ENCODE measurements around the gene ITLN2. TPM values are rescaled to one million over a fixed set of nuclear protein-coding genes. Genes with fewer than 3 reads are reported as not detected.

ITLN2 gene
- polyA plus RNA-seq (2013, experiment 1 of 2), result not detected
- not detected for polyA plus RNA-seq (2013, experiment 2 of 2)

DNA sequence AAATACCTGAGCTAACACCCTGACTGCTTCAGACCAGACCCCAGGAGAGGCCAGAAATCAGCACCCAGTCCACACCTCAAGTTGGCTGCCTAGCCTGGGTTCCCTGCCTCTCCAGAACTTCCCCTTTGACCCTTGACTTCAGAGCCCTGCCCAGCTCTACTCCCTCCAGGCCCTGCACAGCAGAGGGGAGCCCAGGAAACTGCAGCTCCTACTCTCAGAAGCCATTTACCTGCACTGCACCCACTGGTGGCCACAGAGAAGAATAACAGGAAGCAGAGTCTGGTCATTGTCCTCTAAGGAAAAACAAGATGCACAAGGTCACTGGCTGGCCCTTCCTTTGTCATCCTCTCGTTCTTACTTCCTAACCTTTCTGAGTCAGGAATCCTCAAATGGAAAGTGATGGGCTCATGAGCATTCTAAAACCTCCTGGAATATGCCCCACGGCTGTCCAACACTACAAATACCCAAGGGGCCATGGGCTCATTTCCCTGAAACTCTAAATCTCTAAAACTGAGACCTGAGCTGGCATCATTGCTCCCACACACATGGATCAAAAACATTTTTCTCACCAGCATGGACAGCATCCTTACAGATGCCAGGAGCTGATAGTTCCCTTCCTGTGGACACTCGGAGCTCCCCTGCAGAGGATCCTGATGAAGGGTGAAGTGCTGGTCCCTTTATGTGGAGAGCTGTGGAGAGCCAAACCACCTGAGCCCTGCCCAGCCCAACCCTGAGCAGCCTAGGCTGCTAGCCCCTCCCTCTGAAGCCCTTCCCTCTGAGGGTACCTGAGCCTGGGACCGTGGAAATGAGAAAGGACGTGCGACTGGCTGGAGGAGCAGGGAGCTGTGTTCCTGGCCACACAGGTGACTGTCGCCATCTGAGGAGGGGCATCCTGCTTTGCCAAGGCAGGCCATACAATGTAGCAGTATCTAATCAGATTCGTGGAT, at the start of gene ITLN2:
Gene ITLN2 (minus strand): TSS at position 652 of the 947 bp plus-strand sequence. CDS start 68 bp downstream, at position 584.
- WGBS, result 74% methylated on average over 8 of the region's 8 CpGs
- Histone ChIP-seq H3K14ac (ENCODE audit: low read length in 2 of 2) (no peak within 1 kb of the TSS), H3K4me2 (ENCODE audit: low read length, poor library complexity, severe bottlenecking) (no peak within 1 kb of the TSS), H4K8ac (ENCODE audit: low read length) (no peak within 1 kb of the TSS), H3K4me3 (ENCODE audit: insufficient read depth in 1 of 2, low read depth in 1 of 2, low read length in 2 of 2) (no peak within 1 kb of the TSS), H3K23ac (ENCODE audit: low read length in 2 of 2) (no peak within 1 kb of the TSS), H3K9me3 (ENCODE audit: control insufficient read depth, low read length) (no peaks in the 10 kb centered on the region), H3K36me3 (ENCODE audit: control insufficient read depth in 1 of 2, insufficient read depth in 2 of 2, low read depth in 1 of 2, low read length in 2 of 2) (no peaks in the 10 kb centered on the region), H2AFZ (ENCODE audit: low read depth, low read length) (no peak within 1 kb of the TSS), H4K91ac (ENCODE audit: low read length) (no peak within 1 kb of the TSS), H3K18ac (ENCODE audit: low read depth in 1 of 2, low read length in 2 of 2) (no peak within 1 kb of the TSS), H2BK5ac (ENCODE audit: low read depth, low read length, poor library complexity, severe bottlenecking) (no peak within 1 kb of the TSS), H3K9ac (ENCODE audit: low read length) (no peak within 1 kb of the TSS), H3K27ac (ENCODE audit: low read length, poor library complexity, severe bottlenecking) (no peak within 1 kb of the TSS), H2BK15ac (ENCODE audit: low read depth, poor library complexity, severe bottlenecking) (no peak within 1 kb of the TSS), H2BK12ac (ENCODE audit: low read length in 2 of 2) (no peak within 1 kb of the TSS), H3K79me1 (replicated peaks; ENCODE audit: low read length, poor library complexity, severe bottlenecking) (no peaks in the 10 kb centered on the region), H2BK120ac (ENCODE audit: low read depth, low read length) (no peak within 1 kb of the TSS), H2AK5ac (ENCODE audit: low read length, severe bottlenecking) (peak within 1 kb of the TSS; percentile 31), H3K4me1 (ENCODE audit: control insufficient read depth, insufficient read depth, low read depth, low read length) (no peaks in the 10 kb centered on the region), H3K4ac (ENCODE audit: low read depth in 1 of 2, low read length in 2 of 2) (no peak within 1 kb of the TSS), H3K27me3 (ENCODE audit: control insufficient read depth in 1 of 2, insufficient read depth in 1 of 2, low read length in 2 of 2) (peaks cover 3 to 27% of the 10 kb centered on the region in 2 experiments)
- peak; percentile 49 for DNase-seq

DNA sequence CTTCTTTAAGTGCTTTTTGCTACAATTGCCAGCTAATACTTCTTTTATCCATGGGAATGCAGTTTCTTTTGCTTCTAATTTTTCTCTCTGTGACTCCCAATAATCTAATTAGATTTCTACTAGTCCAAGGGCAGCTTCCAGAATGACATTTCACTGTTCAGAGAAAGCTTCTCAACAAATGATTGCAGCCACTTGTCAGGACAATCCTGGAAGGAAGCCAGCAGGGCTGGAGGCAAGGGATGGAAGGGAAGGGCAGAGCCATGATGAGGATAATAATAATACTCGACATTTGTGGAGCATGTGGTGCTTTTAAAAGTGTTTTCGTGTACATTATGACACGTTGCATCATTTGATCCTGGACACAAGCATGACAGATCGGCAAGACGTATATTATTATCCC, 46.9 kb upstream of the ITLN2 start:
- 87% methylated on average over 5 of the region's 5 CpGs for WGBS
- H3K4ac ChIP-seq (ENCODE audit: low read depth in 1 of 2, low read length in 2 of 2), result no peak overlapping the region
- no peak overlapping the region for H4K91ac ChIP-seq (ENCODE audit: low read length)
- no peak overlapping the region for H3K4me2 ChIP-seq (ENCODE audit: low read length, poor library complexity, severe bottlenecking)
- no peak overlapping the region for H3K27ac ChIP-seq (ENCODE audit: low read length, poor library complexity, severe bottlenecking)
- H3K14ac ChIP-seq (ENCODE audit: low read length in 2 of 2), result no peak overlapping the region
- peaks cover 1% of the 10 kb centered on the region for H3K79me1 ChIP-seq (replicated peaks; ENCODE audit: low read length, poor library complexity, severe bottlenecking)
- no peak overlapping the region for H2AK5ac ChIP-seq (ENCODE audit: low read length, severe bottlenecking)
- peaks cover 0 to 5% of the 10 kb centered on the region in 2 experiments for H3K27me3 ChIP-seq (ENCODE audit: control insufficient read depth in 1 of 2, insufficient read depth in 1 of 2, low read length in 2 of 2)
- no peak overlapping the region for H2BK120ac ChIP-seq (ENCODE audit: low read depth, low read length)
- no peak for DNase-seq
- no peak overlapping the region for H3K9ac ChIP-seq (ENCODE audit: low read length)
- no peaks in the 10 kb centered on the region for H3K9me3 ChIP-seq (ENCODE audit: control insufficient read depth, low read length)
- no peak overlapping the region for H2BK12ac ChIP-seq (ENCODE audit: low read length in 2 of 2)
- no peak overlapping the region for H2BK5ac ChIP-seq (ENCODE audit: low read depth, low read length, poor library complexity, severe bottlenecking)
- H3K18ac ChIP-seq (ENCODE audit: low read depth in 1 of 2, low read length in 2 of 2), result no peak overlapping the region
- peaks cover 0 to 27% of the 10 kb centered on the region in 2 experiments for H3K36me3 ChIP-seq (ENCODE audit: control insufficient read depth in 1 of 2, insufficient read depth in 2 of 2, low read depth in 1 of 2, low read length in 2 of 2)
- H2BK15ac ChIP-seq (ENCODE audit: low read depth, poor library complexity, severe bottlenecking), result no peak overlapping the region
- no peak overlapping the region for H3K4me3 ChIP-seq (ENCODE audit: insufficient read depth in 1 of 2, low read depth in 1 of 2, low read length in 2 of 2)
- no peak overlapping the region for H3K23ac ChIP-seq (ENCODE audit: low read length in 2 of 2)
- H3K4me1 ChIP-seq (ENCODE audit: control insufficient read depth, insufficient read depth, low read depth, low read length), result no peaks in the 10 kb centered on the region
- no peak overlapping the region for H2AFZ ChIP-seq (ENCODE audit: low read depth, low read length)
- no peak overlapping the region for H4K8ac ChIP-seq (ENCODE audit: low read length)

DNA sequence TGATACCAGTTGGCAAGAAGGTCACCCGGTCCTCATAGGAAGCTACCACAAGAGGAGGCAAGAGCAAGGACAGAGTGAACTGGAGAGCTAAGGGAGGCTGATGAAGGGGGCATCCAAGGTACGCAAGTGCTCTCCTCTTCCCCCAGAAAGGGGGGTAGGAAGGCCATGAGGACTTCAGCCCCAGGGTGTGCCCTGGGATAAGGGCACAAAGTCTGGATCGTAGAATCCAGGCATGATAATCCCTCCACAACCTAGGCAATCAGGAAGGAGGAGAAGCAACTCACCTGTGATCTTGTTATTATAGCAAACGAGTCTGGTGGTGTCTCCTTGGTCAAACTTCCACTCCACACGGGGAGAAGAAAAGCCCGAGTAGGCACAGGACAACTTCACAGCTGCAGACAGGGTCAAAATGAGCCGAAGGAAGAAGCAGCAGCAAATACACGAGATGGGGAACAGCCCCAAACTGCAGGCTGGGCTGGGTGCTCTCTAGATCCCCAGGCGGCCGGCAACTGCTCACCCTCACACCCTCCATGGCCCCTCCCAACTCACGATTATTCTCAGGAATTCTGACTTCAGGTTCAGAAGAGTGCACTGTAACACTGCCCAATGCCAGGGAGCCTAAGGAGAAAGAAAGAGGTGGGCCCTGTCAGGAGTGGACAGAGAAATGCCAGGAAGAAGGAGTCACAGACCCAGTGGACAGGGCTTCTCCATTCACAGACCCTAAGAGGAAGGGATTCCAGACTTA, 46.3 kb upstream of the ITLN2 start:
- Histone ChIP-seq H2BK15ac (ENCODE audit: low read depth, poor library complexity, severe bottlenecking) (no peak overlapping the region), H3K9ac (ENCODE audit: low read length) (no peak overlapping the region), H3K4me1 (ENCODE audit: control insufficient read depth, insufficient read depth, low read depth, low read length) (no peaks in the 10 kb centered on the region), H2AFZ (ENCODE audit: low read depth, low read length) (no peak overlapping the region), H3K4ac (ENCODE audit: low read depth in 1 of 2, low read length in 2 of 2) (no peak overlapping the region), H3K14ac (ENCODE audit: low read length in 2 of 2) (no peak overlapping the region), H2BK120ac (ENCODE audit: low read depth, low read length) (no peak overlapping the region), H3K27me3 (ENCODE audit: control insufficient read depth in 1 of 2, insufficient read depth in 1 of 2, low read length in 2 of 2) (peaks cover 0 to 5% of the 10 kb centered on the region in 2 experiments), H3K4me2 (ENCODE audit: low read length, poor library complexity, severe bottlenecking) (no peak overlapping the region), H3K23ac (ENCODE audit: low read length in 2 of 2) (no peak overlapping the region), H3K18ac (ENCODE audit: low read depth in 1 of 2, low read length in 2 of 2) (no peak overlapping the region), H4K91ac (ENCODE audit: low read length) (no peak overlapping the region), H2BK12ac (ENCODE audit: low read length in 2 of 2) (no peak overlapping the region), H3K27ac (ENCODE audit: low read length, poor library complexity, severe bottlenecking) (no peak overlapping the region), H3K36me3 (ENCODE audit: control insufficient read depth in 1 of 2, insufficient read depth in 2 of 2, low read depth in 1 of 2, low read length in 2 of 2) (peaks cover 0 to 27% of the 10 kb centered on the region in 2 experiments), H3K79me1 (replicated peaks; ENCODE audit: low read length, poor library complexity, severe bottlenecking) (peaks cover 1% of the 10 kb centered on the region), H3K4me3 (ENCODE audit: insufficient read depth in 1 of 2, low read depth in 1 of 2, low read length in 2 of 2) (no peak overlapping the region), H4K8ac (ENCODE audit: low read length) (no peak overlapping the region), H2AK5ac (ENCODE audit: low read length, severe bottlenecking) (no peak overlapping the region), H2BK5ac (ENCODE audit: low read depth, low read length, poor library complexity, severe bottlenecking) (no peak overlapping the region), H3K9me3 (ENCODE audit: control insufficient read depth, low read length) (no peaks in the 10 kb centered on the region)
- WGBS, result 92% methylated on average over 9 of the region's 11 CpGs
- no peak for DNase-seq

DNA sequence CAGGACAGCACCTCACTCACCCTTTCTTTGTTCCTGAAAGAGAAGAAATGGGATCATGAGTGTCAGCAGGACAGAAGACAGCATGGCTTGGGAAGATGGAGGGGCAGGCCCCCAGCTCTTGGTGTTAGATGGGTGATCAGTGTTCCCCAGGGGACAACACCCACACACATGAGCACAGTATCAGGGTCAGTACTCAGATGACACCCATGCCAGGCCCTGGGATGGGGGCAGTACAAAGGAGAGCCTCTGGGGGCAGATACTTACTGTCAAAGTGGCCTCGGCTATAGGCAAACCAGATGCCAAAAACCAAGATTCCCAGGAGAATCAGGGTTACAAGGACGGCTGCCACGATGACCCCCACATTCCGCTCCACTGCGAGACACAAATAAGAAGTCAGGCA, 44.8 kb upstream of the ITLN2 start:
- H3K27ac ChIP-seq (ENCODE audit: low read length, poor library complexity, severe bottlenecking), result no peak overlapping the region
- H2BK120ac ChIP-seq (ENCODE audit: low read depth, low read length), result no peak overlapping the region
- peaks cover 0 to 5% of the 10 kb centered on the region in 2 experiments for H3K27me3 ChIP-seq (ENCODE audit: control insufficient read depth in 1 of 2, insufficient read depth in 1 of 2, low read length in 2 of 2)
- H3K18ac ChIP-seq (ENCODE audit: low read depth in 1 of 2, low read length in 2 of 2), result no peak overlapping the region
- H3K4me3 ChIP-seq (ENCODE audit: insufficient read depth in 1 of 2, low read depth in 1 of 2, low read length in 2 of 2), result no peak overlapping the region
- WGBS, result 94% methylated on average over 5 of the region's 5 CpGs
- no peak overlapping the region for H3K9ac ChIP-seq (ENCODE audit: low read length)
- no peak overlapping the region for H2BK12ac ChIP-seq (ENCODE audit: low read length in 2 of 2)
- H3K9me3 ChIP-seq (ENCODE audit: control insufficient read depth, low read length), result no peaks in the 10 kb centered on the region
- H3K79me1 ChIP-seq (replicated peaks; ENCODE audit: low read length, poor library complexity, severe bottlenecking), result peaks cover under 1% of the 10 kb centered on the region
- no peak for DNase-seq
- H4K8ac ChIP-seq (ENCODE audit: low read length), result no peak overlapping the region
- H3K23ac ChIP-seq (ENCODE audit: low read length in 2 of 2), result no peak overlapping the region
- H3K36me3 ChIP-seq (ENCODE audit: control insufficient read depth in 1 of 2, insufficient read depth in 2 of 2, low read depth in 1 of 2, low read length in 2 of 2), result peaks cover 0 to 27% of the 10 kb centered on the region in 2 experiments
- H3K4ac ChIP-seq (ENCODE audit: low read depth in 1 of 2, low read length in 2 of 2), result no peak overlapping the region
- no peak overlapping the region for H2AK5ac ChIP-seq (ENCODE audit: low read length, severe bottlenecking)
- no peak overlapping the region for H2AFZ ChIP-seq (ENCODE audit: low read depth, low read length)
- no peak overlapping the region for H3K14ac ChIP-seq (ENCODE audit: low read length in 2 of 2)
- no peak overlapping the region for H2BK15ac ChIP-seq (ENCODE audit: low read depth, poor library complexity, severe bottlenecking)
- H2BK5ac ChIP-seq (ENCODE audit: low read depth, low read length, poor library complexity, severe bottlenecking), result no peak overlapping the region
- no peak overlapping the region for H4K91ac ChIP-seq (ENCODE audit: low read length)
- no peak overlapping the region for H3K4me2 ChIP-seq (ENCODE audit: low read length, poor library complexity, severe bottlenecking)
- H3K4me1 ChIP-seq (ENCODE audit: control insufficient read depth, insufficient read depth, low read depth, low read length), result peaks cover 2% of the 10 kb centered on the region

All from mesenchymal stem cell (in vitro differentiated cells and primary cell).